ENCODE measurements around the gene MED13L.

DNA sequence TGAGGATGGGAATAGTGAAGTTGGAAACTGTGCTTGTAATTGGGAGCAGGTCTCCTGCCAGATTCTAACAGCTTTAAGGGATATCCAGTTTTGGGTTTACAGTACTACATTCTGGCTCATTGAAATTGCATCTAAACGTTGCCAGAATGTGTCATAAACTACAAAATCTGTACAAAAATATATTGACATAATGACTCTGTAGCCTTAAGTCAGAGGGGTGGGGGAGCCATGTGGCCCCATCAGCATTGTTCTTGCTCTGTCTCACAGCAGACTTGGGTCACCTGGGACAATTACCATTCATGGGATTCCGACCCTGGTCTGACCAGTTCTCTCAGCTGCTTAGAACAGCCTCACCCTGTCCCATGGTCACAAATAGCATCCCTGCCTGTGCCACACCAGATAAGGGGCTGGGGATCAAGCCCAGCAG lies 43.3 kb upstream of the MED13L start:
- TF ChIP-seq, protein P1, sequence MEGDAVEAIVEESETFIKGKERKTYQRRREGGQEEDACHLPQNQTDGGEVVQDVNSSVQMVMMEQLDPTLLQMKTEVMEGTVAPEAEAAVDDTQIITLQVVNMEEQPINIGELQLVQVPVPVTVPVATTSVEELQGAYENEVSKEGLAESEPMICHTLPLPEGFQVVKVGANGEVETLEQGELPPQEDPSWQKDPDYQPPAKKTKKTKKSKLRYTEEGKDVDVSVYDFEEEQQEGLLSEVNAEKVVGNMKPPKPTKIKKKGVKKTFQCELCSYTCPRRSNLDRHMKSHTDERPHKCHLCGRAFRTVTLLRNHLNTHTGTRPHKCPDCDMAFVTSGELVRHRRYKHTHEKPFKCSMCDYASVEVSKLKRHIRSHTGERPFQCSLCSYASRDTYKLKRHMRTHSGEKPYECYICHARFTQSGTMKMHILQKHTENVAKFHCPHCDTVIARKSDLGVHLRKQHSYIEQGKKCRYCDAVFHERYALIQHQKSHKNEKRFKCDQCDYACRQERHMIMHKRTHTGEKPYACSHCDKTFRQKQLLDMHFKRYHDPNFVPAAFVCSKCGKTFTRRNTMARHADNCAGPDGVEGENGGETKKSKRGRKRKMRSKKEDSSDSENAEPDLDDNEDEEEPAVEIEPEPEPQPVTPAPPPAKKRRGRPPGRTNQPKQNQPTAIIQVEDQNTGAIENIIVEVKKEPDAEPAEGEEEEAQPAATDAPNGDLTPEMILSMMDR (IDR thresholded peaks at IDR 0.05) = no peak
- TF ChIP-seq POLR2A (IDR thresholded peaks at IDR 0.05) = no peak

Data from testis (tissue), 2 donors.